NT2/D1 (cell line): ENCODE measurements around the gene TOR4A.

Experiments
- DNase-seq: peaks from one replicate; pipeline ENCODE4 v3.0.0-alpha.2; 2011; ENCODE audit warnings: low read depth, low spot score
- H3K27me3 ChIP-seq: 2 replicates; pipeline ENCODE4 v1.6.0; 2011; ENCODE audit warnings: mild to moderate bottlenecking; ENCODE audit not compliant: insufficient read length, insufficient read depth
- H3K36me3 ChIP-seq: 2 replicates; pipeline ENCODE4 v1.6.1; 2011; ENCODE audit warnings: mild to moderate bottlenecking, low read length, mixed read lengths; ENCODE audit not compliant: insufficient read depth, insufficient read length
- H3K4me1 ChIP-seq: 2 replicates; pipeline ENCODE4 v1.5.1; 2011; ENCODE audit not compliant: insufficient read depth, insufficient read length
- H3K4me3 ChIP-seq: 2 replicates; pipeline ENCODE4 v1.5.1; 2011; ENCODE audit warnings: low read depth; ENCODE audit not compliant: insufficient read length
- H3K9ac ChIP-seq: 2 replicates; pipeline ENCODE4 v1.6.0; 2011; ENCODE audit warnings: low read depth; ENCODE audit not compliant: insufficient read length
- H3K9me3 ChIP-seq: 2 replicates; pipeline ENCODE4 v1.5.1; 2011; ENCODE audit warnings: mild to moderate bottlenecking, low read length; ENCODE audit not compliant: insufficient read depth
- SUZ12 ChIP-seq: IDR thresholded peaks from 2 replicates; pipeline ENCODE4 v1.6.1; 2011; ENCODE audit not compliant: insufficient read length, insufficient read depth; ENCODE audit errors: extremely low read depth
- YY1 ChIP-seq: IDR thresholded peaks from 2 replicates; pipeline ENCODE4 v1.6.1; 2011; ENCODE audit not compliant: insufficient read length, insufficient read depth
- ZNF274 ChIP-seq: IDR thresholded peaks from 2 replicates; pipeline ENCODE4 v1.6.1; 2011; ENCODE audit warnings: mild to moderate bottlenecking, low read depth, low read length

Gene TOR4A

GRCh38 chr9:137262909-137263285, 14.6 kb upstream of the TOR4A start:
- Histone ChIP-seq H3K36me3 (peaks cover 66% of the 10 kb centered on the region), H3K4me3 (no peak overlapping the region)
- TF ChIP-seq YY1 = no peak
- no peak for TF ChIP-seq SUZ12
- no peak for TF ChIP-seq ZNF274

GRCh38 chr9:137263506-137263905, 14.0 kb upstream of the TOR4A start:
- no peak for DNase-seq
- Histone ChIP-seq H3K4me3 (no peak overlapping the region), H3K27me3 (no peaks in the 10 kb centered on the region), H3K36me3 (peaks cover 64% of the 10 kb centered on the region), H3K9ac (no peak overlapping the region), H3K4me1 (peaks cover 9% of the 10 kb centered on the region), H3K9me3 (no peaks in the 10 kb centered on the region)
- TF ChIP-seq SUZ12 (no peak), ZNF274 (no peak), YY1 (no peak)

More at GRCh38 chr9:137262909-137263285, 14.6 kb upstream of the TOR4A start:
- Histone ChIP-seq H3K9ac (peak overlapping the region; percentile 56), H3K9me3 (no peaks in the 10 kb centered on the region), H3K4me1 (peaks cover 7% of the 10 kb centered on the region), H3K27me3 (no peaks in the 10 kb centered on the region)
- DNase-seq = no peak

- H3K36me3 ChIP-seq = peaks cover 64% of the 10 kb centered on the region
These were observed 13.5 kb upstream of the TOR4A start for GRCh38 chr9:137264067-137264466.

GRCh38 chr9:137265496-137266161, 11.9 kb upstream of the TOR4A start:
- TF ChIP-seq ZNF274 = no peak
- TF ChIP-seq SUZ12 = no peak
- no peak for TF ChIP-seq YY1
- Histone ChIP-seq H3K4me1 (peaks cover 9% of the 10 kb centered on the region), H3K4me3 (no peak overlapping the region), H3K9ac (no peak overlapping the region), H3K9me3 (no peaks in the 10 kb centered on the region), H3K36me3 (peaks cover 73% of the 10 kb centered on the region), H3K27me3 (no peaks in the 10 kb centered on the region)
- no peak for DNase-seq

More at GRCh38 chr9:137264067-137264466, 13.5 kb upstream of the TOR4A start:
- Histone ChIP-seq H3K9me3 (no peaks in the 10 kb centered on the region), H3K9ac (no peak overlapping the region), H3K27me3 (no peaks in the 10 kb centered on the region), H3K4me1 (peaks cover 9% of the 10 kb centered on the region), H3K4me3 (no peak overlapping the region)
- TF ChIP-seq SUZ12 (no peak), ZNF274 (no peak), YY1 (no peak)
- no peak for DNase-seq

GRCh38 chr9:137266162-137266527, 11.4 kb upstream of the TOR4A start:
- Histone ChIP-seq H3K27me3 (no peaks in the 10 kb centered on the region), H3K4me1 (peaks cover 12% of the 10 kb centered on the region), H3K36me3 (peaks cover 78% of the 10 kb centered on the region), H3K9ac (no peak overlapping the region), H3K9me3 (no peaks in the 10 kb centered on the region), H3K4me3 (no peak overlapping the region)
- TF ChIP-seq ZNF274 = no peak
- no peak for TF ChIP-seq YY1
- TF ChIP-seq SUZ12 = no peak
- DNase-seq = no peak

GRCh38 chr9:137266585-137267453, 10.7 kb upstream of the TOR4A start:
- TF ChIP-seq SUZ12 (no peak), YY1 (no peak), ZNF274 (no peak)
- no peak for DNase-seq
- Histone ChIP-seq H3K27me3 (no peaks in the 10 kb centered on the region), H3K36me3 (peaks cover 82% of the 10 kb centered on the region), H3K4me3 (no peak overlapping the region), H3K9ac (no peak overlapping the region), H3K4me1 (peaks cover 12% of the 10 kb centered on the region), H3K9me3 (no peaks in the 10 kb centered on the region)

GRCh38 chr9:137267933-137268355, 9.6 kb upstream of the TOR4A start:
- Histone ChIP-seq H3K9me3 (no peaks in the 10 kb centered on the region), H3K4me3 (no peak overlapping the region), H3K9ac (no peak overlapping the region), H3K27me3 (no peaks in the 10 kb centered on the region), H3K4me1 (peaks cover 15% of the 10 kb centered on the region), H3K36me3 (peaks cover 87% of the 10 kb centered on the region)
- TF ChIP-seq YY1 (no peak), SUZ12 (no peak), ZNF274 (no peak)
- no peak for DNase-seq
